GM21447 (cell line): ENCODE results near the gene CCDC50.

ENCODE experiments used
- ATAC-seq: cut with Tn5 transposase; IDR thresholded peaks from one replicate; pipeline ENCODE4 v1.9.1; 2021; ENCODE audit not compliant: unreplicated experiment

The CCDC50 gene

GRCh38 chr3:191345334-191345733, 16.1 kb downstream of the CCDC50 start:
- ATAC-seq, result no peak

GRCh38 chr3:191347228-191347627, 18.0 kb downstream of the CCDC50 start:
- no peak for ATAC-seq

GRCh38 chr3:191348098-191348497, 18.9 kb downstream of the CCDC50 start:
- ATAC-seq, result no peak

GRCh38 chr3:191350396-191351090, 21.3 kb downstream of the CCDC50 start:
- ATAC-seq, result no peak

- ATAC-seq, result no peak
Measured at GRCh38 chr3:191352014-191352413, 22.8 kb downstream of the CCDC50 start.

GRCh38 chr3:191353022-191353777, 24.0 kb downstream of the CCDC50 start:
- no peak for ATAC-seq

- ATAC-seq, result peak; percentile 81
Measured at GRCh38 chr3:191355406-191355805, 26.2 kb downstream of the CCDC50 start.

GRCh38 chr3:191356631-191357439, 27.6 kb downstream of the CCDC50 start:
- ATAC-seq, result no peak

GRCh38 chr3:191357909-191358308, 28.7 kb downstream of the CCDC50 start:
- no peak for ATAC-seq

- peak; percentile 34 for ATAC-seq
Measured at GRCh38 chr3:191358929-191359328, 29.7 kb downstream of the CCDC50 start.

- no peak for ATAC-seq
Measured at GRCh38 chr3:191360620-191361019, 31.4 kb downstream of the CCDC50 start.

- ATAC-seq, result no peak
Measured at GRCh38 chr3:191361456-191361855, 32.3 kb downstream of the CCDC50 start.

GRCh38 chr3:191362037-191362436, 32.8 kb downstream of the CCDC50 start:
- ATAC-seq, result no peak

- no peak for ATAC-seq
Measured at GRCh38 chr3:191362524-191363090, 33.4 kb downstream of the CCDC50 start.

- no peak for ATAC-seq
Measured at GRCh38 chr3:191363221-191363620, 34.0 kb downstream of the CCDC50 start.

GRCh38 chr3:191366675-191367074, 37.5 kb downstream of the CCDC50 start:
- no peak for ATAC-seq

GRCh38 chr3:191368755-191369615, 39.8 kb downstream of the CCDC50 start:
- ATAC-seq, result no peak

GRCh38 chr3:191369616-191370010, 40.4 kb downstream of the CCDC50 start:
- ATAC-seq, result no peak

- no peak for ATAC-seq
Measured at GRCh38 chr3:191372122-191372521, 42.9 kb downstream of the CCDC50 start.

- no peak for ATAC-seq
Measured at GRCh38 chr3:191373327-191373726, 44.1 kb downstream of the CCDC50 start.
